PFSK-1 (cell line): ENCODE results near the gene ENO3. TPM values are rescaled to one million over a fixed set of nuclear protein-coding genes. Genes with fewer than 3 reads are reported as not detected.

ENCODE experiments used
- FOXP2 ChIP-seq: optimal IDR thresholded peaks from 2 replicates; pipeline ENCODE3; 2011; ENCODE audit warnings: borderline replicate concordance, control low read depth, inconsistent platforms; ENCODE audit not compliant: insufficient read depth; ENCODE audit errors: extremely low read length, extremely low read depth
- POLR2AphosphoS5 ChIP-seq: IDR thresholded peaks from 2 replicates; pipeline ENCODE4 v1.6.1; 2012; ENCODE audit warnings: low read depth, mild to moderate bottlenecking, control low read depth, low read length, moderate library complexity
- SIN3A ChIP-seq: IDR thresholded peaks from 2 replicates; pipeline ENCODE4 v1.6.1; 2012; ENCODE audit warnings: mild to moderate bottlenecking, low read length, moderate library complexity, borderline replicate concordance; ENCODE audit not compliant: insufficient read depth
- TAF1 ChIP-seq: IDR thresholded peaks from 2 replicates; pipeline ENCODE4 v1.6.1; 2012; ENCODE audit warnings: low read length, control low read depth, borderline replicate concordance; ENCODE audit not compliant: insufficient read depth
- polyA plus RNA-seq: library from polyadenylated mRNA; unstranded; fragments of >200 nt; gene quantifications from one replicate; pipeline ENCODE4 v1.2.1, GENCODE V29; 2012; ENCODE audit warnings: low read depth, missing spikeins; ENCODE audit not compliant: insufficient read length
- TF ChIP-seq, protein P1 (sequence below), 2 experiments: IDR thresholded peaks; 2 replicates each; pipeline versions ENCODE4 v1.6.1 to v1.8.0; 2011 to 2012; ENCODE audit warnings: low read depth in 2 of 2, low read length in 2 of 2, control low read depth in 1 of 2, inconsistent platforms in 1 of 2, mild to moderate bottlenecking in 1 of 2, moderate library complexity in 1 of 2; ENCODE audit not compliant: insufficient read depth in 1 of 2

The ENO3 gene
- 81.3 TPM for polyA plus RNA-seq

DNA sequence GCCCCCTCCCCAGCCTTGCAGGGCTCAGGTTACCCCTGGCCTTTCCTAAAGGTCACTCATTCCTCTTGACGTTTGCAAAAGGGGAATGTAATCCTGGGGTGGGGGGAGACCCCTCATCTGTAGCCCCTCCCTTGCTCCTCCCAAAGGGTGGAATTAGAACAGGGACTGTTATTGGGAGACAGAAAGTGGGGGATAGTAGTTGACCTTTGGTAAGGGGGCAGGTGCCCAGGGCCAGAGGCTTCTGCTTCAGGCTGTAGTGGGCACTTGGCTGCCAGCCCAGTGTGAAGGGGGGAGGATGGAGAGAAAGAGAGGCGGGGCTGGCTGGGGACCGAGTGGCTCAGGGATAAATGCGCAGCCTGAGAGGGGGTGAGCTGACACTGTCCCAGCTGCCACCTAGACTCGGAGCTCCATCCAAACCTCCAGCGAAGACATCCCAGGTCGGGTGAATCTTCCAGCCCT, at the start of gene ENO3:
Gene ENO3, plus strand, starts transcription at position 374 of the 459 bp plus-strand sequence. CDS start 711 bp downstream, outside the sequence.
- TF ChIP-seq TAF1: no peak
- no peak for TF ChIP-seq POLR2AphosphoS5
- TF ChIP-seq SIN3A: no peak
- TF ChIP-seq, protein P1, sequence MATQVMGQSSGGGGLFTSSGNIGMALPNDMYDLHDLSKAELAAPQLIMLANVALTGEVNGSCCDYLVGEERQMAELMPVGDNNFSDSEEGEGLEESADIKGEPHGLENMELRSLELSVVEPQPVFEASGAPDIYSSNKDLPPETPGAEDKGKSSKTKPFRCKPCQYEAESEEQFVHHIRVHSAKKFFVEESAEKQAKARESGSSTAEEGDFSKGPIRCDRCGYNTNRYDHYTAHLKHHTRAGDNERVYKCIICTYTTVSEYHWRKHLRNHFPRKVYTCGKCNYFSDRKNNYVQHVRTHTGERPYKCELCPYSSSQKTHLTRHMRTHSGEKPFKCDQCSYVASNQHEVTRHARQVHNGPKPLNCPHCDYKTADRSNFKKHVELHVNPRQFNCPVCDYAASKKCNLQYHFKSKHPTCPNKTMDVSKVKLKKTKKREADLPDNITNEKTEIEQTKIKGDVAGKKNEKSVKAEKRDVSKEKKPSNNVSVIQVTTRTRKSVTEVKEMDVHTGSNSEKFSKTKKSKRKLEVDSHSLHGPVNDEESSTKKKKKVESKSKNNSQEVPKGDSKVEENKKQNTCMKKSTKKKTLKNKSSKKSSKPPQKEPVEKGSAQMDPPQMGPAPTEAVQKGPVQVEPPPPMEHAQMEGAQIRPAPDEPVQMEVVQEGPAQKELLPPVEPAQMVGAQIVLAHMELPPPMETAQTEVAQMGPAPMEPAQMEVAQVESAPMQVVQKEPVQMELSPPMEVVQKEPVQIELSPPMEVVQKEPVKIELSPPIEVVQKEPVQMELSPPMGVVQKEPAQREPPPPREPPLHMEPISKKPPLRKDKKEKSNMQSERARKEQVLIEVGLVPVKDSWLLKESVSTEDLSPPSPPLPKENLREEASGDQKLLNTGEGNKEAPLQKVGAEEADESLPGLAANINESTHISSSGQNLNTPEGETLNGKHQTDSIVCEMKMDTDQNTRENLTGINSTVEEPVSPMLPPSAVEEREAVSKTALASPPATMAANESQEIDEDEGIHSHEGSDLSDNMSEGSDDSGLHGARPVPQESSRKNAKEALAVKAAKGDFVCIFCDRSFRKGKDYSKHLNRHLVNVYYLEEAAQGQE (IDR thresholded peaks at IDR 0.05; ENCODE audit: insufficient read depth in 1 of 2, low read depth in 2 of 2, low read length in 2 of 2): no peak
- TF ChIP-seq FOXP2: no peak

DNA sequence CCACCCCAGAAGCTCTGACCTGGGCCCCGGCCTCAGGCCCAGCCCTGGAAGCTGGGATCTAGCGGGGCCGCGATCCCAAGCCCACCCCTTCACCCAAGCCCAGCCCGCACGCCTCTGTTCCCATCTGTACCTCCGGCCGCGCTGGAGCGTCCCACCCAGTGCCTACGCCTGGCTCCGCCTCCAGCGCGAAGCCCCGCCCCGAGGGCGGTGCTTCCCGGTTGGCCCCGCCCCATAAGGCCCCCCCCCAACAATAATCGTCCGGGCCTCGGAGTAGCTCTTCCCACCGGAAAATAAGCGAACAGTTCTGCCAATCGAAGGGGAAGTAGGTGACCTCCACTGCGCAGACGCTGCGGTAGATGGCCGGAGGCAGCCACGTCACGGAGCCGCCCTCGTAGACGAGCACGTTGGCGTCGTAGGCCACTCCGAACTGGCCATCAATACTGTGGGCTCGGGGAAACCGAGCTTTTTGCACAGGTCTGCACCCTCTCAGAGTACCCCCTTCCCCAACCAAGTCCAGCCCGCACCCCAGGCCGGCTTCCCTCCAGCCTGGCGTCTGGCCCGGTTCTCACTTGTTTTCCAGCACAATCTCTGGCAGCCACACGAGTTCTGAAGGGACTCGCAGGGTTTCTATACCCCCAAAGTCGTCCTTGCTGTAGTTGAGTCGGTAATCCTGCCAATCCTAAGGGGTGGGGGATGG, 49.1 kb upstream of the ENO3 start:
- TF ChIP-seq TAF1 (no peak), FOXP2 (no peak), POLR2AphosphoS5 (no peak), SIN3A (no peak)
- TF ChIP-seq, protein P1 (IDR thresholded peaks at IDR 0.05; ENCODE audit: insufficient read depth in 1 of 2, low read depth in 2 of 2, low read length in 2 of 2): no peak

DNA sequence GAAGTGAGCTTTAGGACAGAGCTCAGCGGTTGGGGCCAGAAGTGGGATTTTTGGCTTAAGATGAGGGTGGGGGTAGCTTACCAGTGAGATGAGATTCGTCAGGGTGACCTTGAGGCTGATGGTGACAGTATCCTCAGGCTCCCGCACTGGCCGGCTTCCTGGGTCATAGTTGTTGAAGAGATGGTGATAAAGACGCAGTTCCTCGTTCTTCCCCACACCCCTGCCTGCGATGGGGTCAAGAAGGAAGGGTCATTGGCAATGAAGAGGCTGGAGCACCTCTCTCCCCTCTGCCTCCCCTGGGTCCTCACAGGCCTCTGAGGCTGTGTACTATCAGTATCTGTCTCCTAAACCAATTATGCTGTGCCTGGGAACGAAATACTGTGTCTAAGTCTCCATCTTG, 48.4 kb upstream of the ENO3 start:
- TF ChIP-seq, protein P1 (IDR thresholded peaks at IDR 0.05; ENCODE audit: insufficient read depth in 1 of 2, low read depth in 2 of 2, low read length in 2 of 2): no peak
- TF ChIP-seq FOXP2: no peak

DNA sequence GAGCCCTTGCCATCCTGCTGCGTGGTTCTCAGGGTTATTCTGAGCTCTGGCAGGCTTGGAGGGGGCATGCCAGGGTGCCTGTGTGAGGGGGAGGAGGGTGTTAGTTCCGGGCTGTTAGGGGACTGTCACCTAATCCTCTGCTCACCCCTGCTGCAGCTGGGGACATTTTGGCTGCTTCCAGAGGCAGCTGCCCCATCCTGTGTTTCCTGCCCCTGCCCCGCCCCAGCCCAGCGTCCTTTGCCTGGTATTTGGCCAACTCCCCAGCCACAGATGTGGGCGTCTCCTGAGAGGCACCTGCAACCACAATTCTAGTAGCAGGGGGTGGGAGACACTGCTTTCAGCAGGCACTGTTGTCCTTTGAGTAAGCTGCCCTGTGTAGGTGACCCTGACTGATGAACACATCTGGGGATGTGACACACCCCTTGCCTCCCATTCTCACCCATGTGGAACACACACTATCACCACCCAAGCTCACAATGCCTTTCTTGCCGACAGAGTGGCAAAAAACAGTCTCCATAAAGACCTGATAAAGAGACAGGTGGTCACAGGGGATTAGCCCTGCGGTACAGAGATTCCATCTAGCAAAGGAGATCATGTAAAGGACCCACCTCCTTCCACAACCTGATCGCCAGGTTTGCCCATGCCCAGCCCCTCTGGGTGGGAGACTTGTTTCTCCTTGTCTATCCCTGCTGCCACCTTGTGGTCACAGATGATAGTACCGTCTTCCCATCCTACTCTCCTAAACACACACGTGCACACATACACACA, 47.7 kb upstream of the ENO3 start, which contains the start of gene CHRNE:
Gene CHRNE, minus strand, starts transcription at position 48 of the 768 bp plus-strand sequence. Its CDS starts 35 bp downstream, at position 13.
- TF ChIP-seq, protein P1 (IDR thresholded peaks at IDR 0.05; ENCODE audit: insufficient read depth in 1 of 2, low read depth in 2 of 2, low read length in 2 of 2): no peak
- no peak for TF ChIP-seq SIN3A
- TF ChIP-seq FOXP2: no peak
- no peak for TF ChIP-seq TAF1
- TF ChIP-seq POLR2AphosphoS5: no peak
